Activated CD8-positive, alpha-beta memory T cell treated with anti-CD3 and anti-CD28 coated beads, Interleukin-2, amount 50 U/mL, for 1 hour (primary cell): Measurements from ENCODE around the gene MYO9A.

ENCODE experiments used
- DNase-seq: peaks from one replicate; pipeline ENCODE4 v3.0.0-alpha.2; 2020; ENCODE audit errors: extremely low read depth

Gene MYO9A

GRCh38 chr15:71782422-71783165, 335.4 kb downstream of the MYO9A start:
- no peak for DNase-seq

GRCh38 chr15:71781965-71782265, 336.0 kb downstream of the MYO9A start:
- DNase-seq: no peak

DNA sequence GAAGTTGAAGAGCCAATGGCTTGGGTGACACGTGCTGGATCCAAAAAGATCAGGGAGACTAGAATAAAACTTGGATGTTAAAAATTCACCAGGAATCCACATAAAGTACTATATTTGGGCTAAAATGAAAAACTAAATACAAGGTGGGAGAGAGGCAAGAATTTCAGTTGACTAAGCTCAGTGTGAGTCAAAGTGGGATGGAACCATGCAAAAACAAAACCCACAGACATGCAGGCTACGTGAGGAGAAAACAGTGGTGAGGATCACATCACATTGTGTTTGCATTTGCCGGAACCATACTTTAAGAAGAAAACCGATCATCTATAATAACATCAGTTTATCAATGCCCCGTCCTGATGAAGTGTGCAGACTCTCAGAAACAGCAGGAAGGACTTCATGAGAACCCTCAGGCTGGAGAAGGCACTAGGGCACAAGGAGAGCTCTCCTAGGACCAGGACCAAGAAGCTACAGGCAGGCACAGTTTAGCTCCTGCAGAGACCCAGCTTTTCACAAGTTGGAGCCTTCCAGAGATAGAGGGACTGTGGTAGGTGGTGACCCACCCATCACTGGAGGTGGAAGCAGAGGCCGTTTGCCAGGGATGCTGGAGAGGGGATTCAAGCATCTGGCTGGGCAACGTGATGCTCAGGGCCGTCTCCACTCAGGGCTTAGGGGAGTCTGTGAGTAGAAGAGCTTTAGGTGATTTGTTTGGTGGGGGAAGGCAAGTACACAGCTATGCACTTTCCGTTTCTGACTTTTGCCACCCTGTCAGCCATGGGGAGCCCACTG, 336.6 kb downstream of the MYO9A start:
- DNase-seq: no peak

GRCh38 chr15:71780115-71780976, 337.6 kb downstream of the MYO9A start:
- DNase-seq: no peak

DNA sequence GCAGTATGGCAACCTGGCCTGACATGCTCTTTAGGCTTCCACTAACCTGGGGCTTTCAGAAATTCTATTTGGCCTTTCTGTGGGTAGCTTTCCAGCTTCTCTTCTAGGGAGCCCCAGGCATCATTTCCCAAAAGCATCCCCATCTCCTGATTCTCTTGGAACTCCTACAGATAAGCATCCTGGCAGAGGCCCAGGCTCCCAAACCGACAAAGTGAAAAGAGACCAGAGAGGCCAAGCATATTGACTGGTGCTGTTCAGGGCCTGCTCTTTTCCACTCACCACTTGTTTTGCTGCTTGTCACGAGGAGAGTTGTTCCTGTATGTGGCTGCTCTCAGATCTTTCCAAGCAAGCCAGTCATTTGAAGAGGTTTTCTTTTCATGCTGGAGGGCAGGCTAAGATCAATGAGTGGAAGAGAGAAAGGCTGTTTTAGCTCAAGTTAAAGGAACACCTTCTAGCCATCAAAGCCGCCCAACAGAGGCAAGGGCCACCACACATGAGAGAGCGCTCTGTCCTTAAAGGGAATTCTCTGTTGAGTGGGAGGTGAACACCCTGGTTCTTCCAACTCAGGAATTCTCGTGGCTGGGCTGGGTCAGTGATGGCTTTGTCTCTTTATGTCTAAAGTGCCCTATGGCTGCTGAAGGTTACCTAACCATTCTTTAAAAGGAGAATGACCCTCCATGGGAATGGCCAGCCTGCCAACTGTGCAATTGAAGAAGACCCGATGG, 338.7 kb downstream of the MYO9A start:
- no peak for DNase-seq

DNA sequence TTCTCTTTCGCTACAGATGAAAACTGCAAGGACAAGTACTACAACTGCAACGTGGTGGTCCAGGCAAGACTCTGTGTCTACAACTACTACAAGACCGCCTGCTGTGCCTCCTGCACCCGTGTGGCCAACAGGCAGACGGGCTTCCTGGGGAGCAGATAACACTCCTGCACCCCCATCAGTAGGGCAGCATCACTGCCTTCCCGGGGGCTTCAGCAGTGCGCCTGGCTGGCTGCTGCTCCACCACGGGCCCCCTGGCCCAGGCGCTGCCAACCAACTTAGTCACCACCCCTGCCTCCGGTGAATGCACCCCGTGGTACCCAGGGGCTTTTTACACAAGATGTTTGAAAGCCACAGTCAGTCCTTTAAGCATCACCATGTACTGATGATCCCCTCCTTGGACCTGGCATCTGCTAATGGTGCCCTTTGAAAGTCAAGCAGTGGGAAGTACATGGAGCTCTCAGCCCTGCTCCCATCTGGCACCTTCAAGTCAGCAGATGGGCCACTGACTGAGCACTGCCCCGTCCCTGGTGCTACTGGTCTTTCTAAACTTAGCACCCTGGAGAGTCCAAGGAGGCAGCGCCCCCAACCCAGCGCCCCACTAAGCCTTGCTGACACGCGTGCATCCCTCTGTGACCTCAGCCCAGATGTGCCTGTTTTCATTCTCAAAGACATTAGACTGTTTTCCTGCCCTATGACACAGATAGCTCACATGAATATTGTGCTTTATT, 340.6 kb downstream of the MYO9A start:
- no peak for DNase-seq

GRCh38 chr15:71776304-71776703, 341.6 kb downstream of the MYO9A start:
- DNase-seq: no peak

GRCh38 chr15:71775856-71776255, 342.1 kb downstream of the MYO9A start:
- no peak for DNase-seq

GRCh38 chr15:71773206-71773859, 344.6 kb downstream of the MYO9A start:
- DNase-seq: no peak
